Hepatocyte (in vitro differentiated cells): Measurements from ENCODE around the gene C19orf67. TPM values are rescaled to one million over a fixed set of nuclear protein-coding genes. Genes with fewer than 3 reads are reported as not detected.

Experiments used
- DNase-seq: peaks from one replicate; pipeline ENCODE4 v3.0.0-alpha.2; 2016; ENCODE audit warnings: low spot score
- H2AFZ ChIP-seq: fragments of 200-600 bp; sonication (generic); 2 replicates; pipeline ENCODE4 v1.6.0; 2016; ENCODE audit warnings: antibody characterized with exemption, mild to moderate bottlenecking
- H3K27ac ChIP-seq: fragments of 200-600 bp; sonication (generic); 2 replicates; pipeline ENCODE4 v1.5.1; 2016; ENCODE audit warnings: mild to moderate bottlenecking
- H3K27me3 ChIP-seq: fragments of 200-600 bp; sonication (generic); 2 replicates; pipeline ENCODE4 v1.6.1; 2016
- H3K36me3 ChIP-seq: fragments of 200-600 bp; sonication (generic); replicated peaks from 2 replicates; pipeline ENCODE4 v1.5.1; 2016; ENCODE audit warnings: low read depth; ENCODE audit not compliant: insufficient read depth
- H3K4me1 ChIP-seq: fragments of 200-600 bp; sonication (generic); 2 replicates; pipeline ENCODE4 v1.5.1; 2016; ENCODE audit warnings: mild to moderate bottlenecking, moderate library complexity; ENCODE audit not compliant: insufficient read depth
- H3K4me2 ChIP-seq: fragments of 200-600 bp; sonication (generic); 2 replicates; pipeline ENCODE4 v1.6.0; 2016
- H3K4me3 ChIP-seq: fragments of 200-600 bp; sonication (generic); 2 replicates; pipeline ENCODE4 v1.5.1; 2016; ENCODE audit warnings: mild to moderate bottlenecking
- H3K79me2 ChIP-seq: fragments of 200-600 bp; sonication (generic); 2 replicates; pipeline ENCODE4 v1.6.0; 2017; ENCODE audit warnings: mild to moderate bottlenecking
- H3K9me2 ChIP-seq: fragments of 200-600 bp; sonication (generic); replicated peaks from 2 replicates; pipeline ENCODE4 v1.6.0; 2017; ENCODE audit warnings: mild to moderate bottlenecking; ENCODE audit not compliant: insufficient read depth
- H3K9me3 ChIP-seq: fragments of 200-600 bp; sonication (generic); 2 replicates; pipeline ENCODE4 v1.5.1; 2016; ENCODE audit warnings: low read depth, mild to moderate bottlenecking
- H4K20me1 ChIP-seq: fragments of 200-600 bp; sonication (generic); 2 replicates; pipeline ENCODE4 v1.6.0; 2016; ENCODE audit warnings: mild to moderate bottlenecking; ENCODE audit not compliant: insufficient read depth, poor library complexity, severe bottlenecking
- EZH2 ChIP-seq: fragments of 200-600 bp; sonication (generic); IDR thresholded peaks from 2 replicates; pipeline ENCODE4 v1.6.1; 2016; ENCODE audit warnings: antibody characterized with exemption, mild to moderate bottlenecking, borderline replicate concordance
- EZH2phosphoT487 ChIP-seq: fragments of 200-600 bp; sonication (generic); IDR thresholded peaks from one replicate; pipeline ENCODE4 v1.6.1; 2018; ENCODE audit warnings: antibody characterized with exemption, mild to moderate bottlenecking, low read depth, moderate library complexity; ENCODE audit not compliant: unreplicated experiment, severe bottlenecking
- WGBS: methylation state at CpG from one replicate; pipeline ENCODE4 v1.1.6; 2016; ENCODE audit warnings: low lambda C conversion rate; ENCODE audit errors: missing lambda C conversion rate; 5-methylcytosine and 5-hydroxymethylcytosine counted together
- polyA plus RNA-seq: library from polyadenylated mRNA; unstranded; fragments of >200 nt; fragmentation: Nextera tagmentation; extraction: Ambion mirVana; gene quantifications from 2 replicates; pipeline ENCODE4 v1.2.1, GENCODE V29; 2016
- total RNA-seq: library from RNA; depleted of rRNA; stranded (reverse); fragments of >200 nt; gene quantifications from 2 replicates; pipeline ENCODE4 v1.2.3, GENCODE V29; 2014
- TF ChIP-seq, protein P1 (sequence below): fragments of 200-600 bp; sonication (generic); IDR thresholded peaks from 2 replicates; pipeline ENCODE4 v1.5.1; 2016; ENCODE audit warnings: antibody characterized with exemption, mild to moderate bottlenecking; ENCODE audit not compliant: poor library complexity

The C19orf67 gene
- total and polyA plus RNA-seq, 2 experiments from 2014 or later: not detected

DNA sequence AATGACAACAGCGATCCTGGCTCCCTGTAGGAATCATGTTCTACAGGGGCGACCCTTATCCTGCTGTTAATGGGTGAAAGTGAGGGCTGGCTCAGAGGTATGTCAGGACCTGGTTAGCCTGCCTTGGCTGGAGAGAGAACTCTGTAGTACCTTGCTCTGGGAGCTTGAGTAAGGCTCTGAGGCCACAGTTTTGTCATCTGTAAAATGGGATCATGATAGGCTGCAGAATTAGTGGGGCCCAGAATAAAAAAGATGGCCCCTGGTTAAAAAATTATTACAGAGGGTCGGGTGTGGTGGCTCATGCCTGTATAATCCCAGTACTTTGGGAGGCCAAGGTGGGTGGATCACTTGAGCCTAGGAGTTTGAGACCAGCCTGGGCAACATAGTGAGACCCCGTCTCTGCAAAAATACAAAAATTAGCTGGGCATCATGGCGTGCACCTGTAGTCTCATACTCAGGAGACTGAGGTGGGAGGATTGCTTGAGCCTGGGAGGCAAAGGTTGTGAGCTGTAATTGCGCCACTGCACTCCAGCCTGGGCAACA lies 15.5 kb upstream of the C19orf67 start:
- no peaks in the 10 kb centered on the region for H3K4me1 ChIP-seq
- no peaks in the 10 kb centered on the region for H3K36me3 ChIP-seq
- 96% methylated on average over 6 of the region's 6 CpGs for WGBS
- DNase-seq: no peak
- H3K27ac ChIP-seq: no peak overlapping the region
- no peaks in the 10 kb centered on the region for H3K79me2 ChIP-seq
- H3K4me2 ChIP-seq: no peak overlapping the region
- no peaks in the 10 kb centered on the region for H3K9me3 ChIP-seq
- no peak overlapping the region for H3K4me3 ChIP-seq
- TF ChIP-seq, protein P1, sequence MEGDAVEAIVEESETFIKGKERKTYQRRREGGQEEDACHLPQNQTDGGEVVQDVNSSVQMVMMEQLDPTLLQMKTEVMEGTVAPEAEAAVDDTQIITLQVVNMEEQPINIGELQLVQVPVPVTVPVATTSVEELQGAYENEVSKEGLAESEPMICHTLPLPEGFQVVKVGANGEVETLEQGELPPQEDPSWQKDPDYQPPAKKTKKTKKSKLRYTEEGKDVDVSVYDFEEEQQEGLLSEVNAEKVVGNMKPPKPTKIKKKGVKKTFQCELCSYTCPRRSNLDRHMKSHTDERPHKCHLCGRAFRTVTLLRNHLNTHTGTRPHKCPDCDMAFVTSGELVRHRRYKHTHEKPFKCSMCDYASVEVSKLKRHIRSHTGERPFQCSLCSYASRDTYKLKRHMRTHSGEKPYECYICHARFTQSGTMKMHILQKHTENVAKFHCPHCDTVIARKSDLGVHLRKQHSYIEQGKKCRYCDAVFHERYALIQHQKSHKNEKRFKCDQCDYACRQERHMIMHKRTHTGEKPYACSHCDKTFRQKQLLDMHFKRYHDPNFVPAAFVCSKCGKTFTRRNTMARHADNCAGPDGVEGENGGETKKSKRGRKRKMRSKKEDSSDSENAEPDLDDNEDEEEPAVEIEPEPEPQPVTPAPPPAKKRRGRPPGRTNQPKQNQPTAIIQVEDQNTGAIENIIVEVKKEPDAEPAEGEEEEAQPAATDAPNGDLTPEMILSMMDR: no peak
- TF ChIP-seq EZH2 (no peak), EZH2phosphoT487 (no peak)
- H2AFZ ChIP-seq: no peak overlapping the region
- no peaks in the 10 kb centered on the region for H3K27me3 ChIP-seq
- H4K20me1 ChIP-seq: no peaks in the 10 kb centered on the region
- no peaks in the 10 kb centered on the region for H3K9me2 ChIP-seq

- DNase-seq: no peak
- H3K36me3 ChIP-seq: no peaks in the 10 kb centered on the region
- H3K79me2 ChIP-seq: no peaks in the 10 kb centered on the region
- H3K4me2 ChIP-seq: no peak overlapping the region
- no peaks in the 10 kb centered on the region for H3K27me3 ChIP-seq
- no peaks in the 10 kb centered on the region for H3K9me3 ChIP-seq
- H4K20me1 ChIP-seq: no peaks in the 10 kb centered on the region
- TF ChIP-seq EZH2phosphoT487 (no peak), EZH2 (no peak)
- TF ChIP-seq, protein P1: no peak
- no peaks in the 10 kb centered on the region for H3K9me2 ChIP-seq
- 91% methylated on average over 21 of the region's 21 CpGs for WGBS
- H3K4me3 ChIP-seq: no peak overlapping the region
- no peak overlapping the region for H3K27ac ChIP-seq
- H2AFZ ChIP-seq: no peak overlapping the region
- H3K4me1 ChIP-seq: no peaks in the 10 kb centered on the region
These were observed 12.1 kb upstream of the C19orf67 start for GRCh38 chr19:14097532-14098151.

- no peak overlapping the region for H3K4me2 ChIP-seq
- H4K20me1 ChIP-seq: no peaks in the 10 kb centered on the region
- DNase-seq: no peak
- no peaks in the 10 kb centered on the region for H3K4me1 ChIP-seq
- H3K36me3 ChIP-seq: no peaks in the 10 kb centered on the region
- H2AFZ ChIP-seq: no peak overlapping the region
- no peaks in the 10 kb centered on the region for H3K9me2 ChIP-seq
- H3K79me2 ChIP-seq: no peaks in the 10 kb centered on the region
- H3K4me3 ChIP-seq: no peak overlapping the region
- H3K27ac ChIP-seq: no peak overlapping the region
- H3K9me3 ChIP-seq: no peaks in the 10 kb centered on the region
- no peaks in the 10 kb centered on the region for H3K27me3 ChIP-seq
- 97% methylated on average over 11 of the region's 11 CpGs for WGBS
- TF ChIP-seq EZH2phosphoT487 (no peak), EZH2 (no peak)
- TF ChIP-seq, protein P1: no peak
These were observed 10.8 kb upstream of the C19orf67 start for GRCh38 chr19:14096272-14096992.
